B cell (primary cell): Measurements from ENCODE around the gene VAV2.

Experiments used
- EZH2 ChIP-seq: IDR thresholded peaks from 2 replicates; pipeline ENCODE4 v1.6.1; 2012; ENCODE audit warnings: borderline replicate concordance, low read depth, mild to moderate bottlenecking, moderate library complexity, low read length; ENCODE audit not compliant: insufficient read depth, poor library complexity, severe bottlenecking
- TF ChIP-seq, protein P1 (sequence below): fragments of 200-600 bp; IDR thresholded peaks from one replicate; pipeline ENCODE4 v1.8.0; 2022; ENCODE audit warnings: antibody characterized with exemption, mild to moderate bottlenecking

DNA sequence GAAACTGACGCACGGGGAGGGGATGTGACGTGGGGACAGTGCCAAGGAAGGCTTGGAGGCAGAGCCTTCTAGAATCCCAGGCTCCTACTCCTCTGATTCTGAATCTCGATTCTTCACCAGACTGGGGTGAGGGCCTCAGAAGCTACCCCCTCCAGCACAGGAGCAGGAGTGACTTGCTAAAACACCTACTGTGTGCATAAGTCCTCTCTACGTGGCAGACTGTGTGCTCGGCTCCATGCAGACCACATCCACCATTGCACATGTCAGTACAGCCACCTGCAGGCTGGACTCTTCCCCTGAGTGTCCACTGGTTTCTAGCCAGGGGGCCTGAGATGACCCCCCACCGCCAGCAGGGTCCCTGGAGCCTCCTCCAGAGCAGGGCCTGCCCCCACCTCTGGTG is 182.8 kb downstream of the VAV2 start:
- TF ChIP-seq, protein P1, sequence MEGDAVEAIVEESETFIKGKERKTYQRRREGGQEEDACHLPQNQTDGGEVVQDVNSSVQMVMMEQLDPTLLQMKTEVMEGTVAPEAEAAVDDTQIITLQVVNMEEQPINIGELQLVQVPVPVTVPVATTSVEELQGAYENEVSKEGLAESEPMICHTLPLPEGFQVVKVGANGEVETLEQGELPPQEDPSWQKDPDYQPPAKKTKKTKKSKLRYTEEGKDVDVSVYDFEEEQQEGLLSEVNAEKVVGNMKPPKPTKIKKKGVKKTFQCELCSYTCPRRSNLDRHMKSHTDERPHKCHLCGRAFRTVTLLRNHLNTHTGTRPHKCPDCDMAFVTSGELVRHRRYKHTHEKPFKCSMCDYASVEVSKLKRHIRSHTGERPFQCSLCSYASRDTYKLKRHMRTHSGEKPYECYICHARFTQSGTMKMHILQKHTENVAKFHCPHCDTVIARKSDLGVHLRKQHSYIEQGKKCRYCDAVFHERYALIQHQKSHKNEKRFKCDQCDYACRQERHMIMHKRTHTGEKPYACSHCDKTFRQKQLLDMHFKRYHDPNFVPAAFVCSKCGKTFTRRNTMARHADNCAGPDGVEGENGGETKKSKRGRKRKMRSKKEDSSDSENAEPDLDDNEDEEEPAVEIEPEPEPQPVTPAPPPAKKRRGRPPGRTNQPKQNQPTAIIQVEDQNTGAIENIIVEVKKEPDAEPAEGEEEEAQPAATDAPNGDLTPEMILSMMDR = no peak
- no peak for TF ChIP-seq EZH2
